Activated naive CD8-positive, alpha-beta T cell (primary cell): ENCODE data around the gene TRNT1.

Source experiments
- H3K27ac Mint-ChIP-seq: one replicate; pipeline ENCODE4 v1.8.0; 2021; ENCODE audit warnings: mixed read lengths
- H3K27me3 Mint-ChIP-seq: one replicate; pipeline ENCODE4 v1.8.0; 2021; ENCODE audit warnings: mixed read lengths
- H3K36me3 Mint-ChIP-seq: one replicate; pipeline ENCODE4 v1.8.0; 2021; ENCODE audit warnings: mixed read lengths
- H3K4me1 Mint-ChIP-seq: one replicate; pipeline ENCODE4 v1.8.0; 2021; ENCODE audit warnings: low read depth, mixed read lengths
- H3K4me3 Mint-ChIP-seq: one replicate; pipeline ENCODE4 v1.8.0; 2021; ENCODE audit warnings: mild to moderate bottlenecking, mixed read lengths
- H3K9me3 Mint-ChIP-seq: one replicate; pipeline ENCODE4 v1.8.0; 2021; ENCODE audit warnings: low read depth, mixed read lengths

The TRNT1 gene

GRCh38 chr3:3137526-3137925, 10.8 kb downstream of the TRNT1 start:
- H3K27ac Mint-ChIP-seq: peak overlapping the region; percentile 11
- no peak overlapping the region for H3K4me3 Mint-ChIP-seq
- no peaks in the 10 kb centered on the region for H3K9me3 Mint-ChIP-seq
- no peaks in the 10 kb centered on the region for H3K27me3 Mint-ChIP-seq
- peaks cover 62% of the 10 kb centered on the region for H3K4me1 Mint-ChIP-seq
- H3K36me3 Mint-ChIP-seq: peaks cover 10% of the 10 kb centered on the region

GRCh38 chr3:3141939-3142338, 15.2 kb downstream of the TRNT1 start:
- Mint-ChIP-seq H3K9me3 (no peaks in the 10 kb centered on the region), H3K4me1 (peaks cover 24% of the 10 kb centered on the region), H3K4me3 (no peak overlapping the region), H3K27me3 (no peaks in the 10 kb centered on the region), H3K27ac (peak overlapping the region; percentile 16), H3K36me3 (peaks cover 17% of the 10 kb centered on the region)

- Mint-ChIP-seq H3K36me3 (peaks cover 14% of the 10 kb centered on the region), H3K27me3 (no peaks in the 10 kb centered on the region), H3K4me1 (peaks cover 26% of the 10 kb centered on the region), H3K9me3 (no peaks in the 10 kb centered on the region), H3K27ac (peak overlapping the region; percentile 78), H3K4me3 (no peak overlapping the region)
Measured at GRCh38 chr3:3145831-3146230, 19.1 kb downstream of the TRNT1 start.

GRCh38 chr3:3149560-3149959, 22.8 kb downstream of the TRNT1 start:
- H3K27me3 Mint-ChIP-seq: no peaks in the 10 kb centered on the region
- peaks cover 12% of the 10 kb centered on the region for H3K36me3 Mint-ChIP-seq
- no peaks in the 10 kb centered on the region for H3K9me3 Mint-ChIP-seq
- H3K27ac Mint-ChIP-seq: peak overlapping the region; percentile 61
- peaks cover 39% of the 10 kb centered on the region for H3K4me1 Mint-ChIP-seq
- H3K4me3 Mint-ChIP-seq: no peak overlapping the region

- H3K4me3 Mint-ChIP-seq: no peak overlapping the region
- no peaks in the 10 kb centered on the region for H3K9me3 Mint-ChIP-seq
- H3K36me3 Mint-ChIP-seq: peaks cover 7% of the 10 kb centered on the region
- no peak overlapping the region for H3K27ac Mint-ChIP-seq
- peaks cover 47% of the 10 kb centered on the region for H3K4me1 Mint-ChIP-seq
- no peaks in the 10 kb centered on the region for H3K27me3 Mint-ChIP-seq
Measured at GRCh38 chr3:3151513-3151912, 24.8 kb downstream of the TRNT1 start.

- Mint-ChIP-seq H3K4me3 (no peak overlapping the region), H3K9me3 (no peaks in the 10 kb centered on the region), H3K36me3 (peaks cover 13% of the 10 kb centered on the region), H3K27me3 (no peaks in the 10 kb centered on the region), H3K27ac (peak overlapping the region; percentile 83), H3K4me1 (peaks cover 51% of the 10 kb centered on the region)
Measured at GRCh38 chr3:3154879-3155610, 28.3 kb downstream of the TRNT1 start.

- Mint-ChIP-seq H3K27me3 (no peaks in the 10 kb centered on the region), H3K27ac (peak overlapping the region; percentile 48), H3K9me3 (no peaks in the 10 kb centered on the region), H3K4me1 (peaks cover 46% of the 10 kb centered on the region), H3K36me3 (peaks cover 10% of the 10 kb centered on the region), H3K4me3 (no peak overlapping the region)
Measured at GRCh38 chr3:3157484-3157883, 30.7 kb downstream of the TRNT1 start.

- H3K36me3 Mint-ChIP-seq: peaks cover 11% of the 10 kb centered on the region
- no peaks in the 10 kb centered on the region for H3K9me3 Mint-ChIP-seq
- H3K4me3 Mint-ChIP-seq: no peak overlapping the region
- H3K4me1 Mint-ChIP-seq: peaks cover 60% of the 10 kb centered on the region
- peak overlapping the region; percentile 52 for H3K27ac Mint-ChIP-seq
- no peaks in the 10 kb centered on the region for H3K27me3 Mint-ChIP-seq
Measured at GRCh38 chr3:3160826-3161225, 34.1 kb downstream of the TRNT1 start.

GRCh38 chr3:3165241-3165640, 38.5 kb downstream of the TRNT1 start:
- H3K4me1 Mint-ChIP-seq: peaks cover 64% of the 10 kb centered on the region
- peak overlapping the region; percentile 85 for H3K27ac Mint-ChIP-seq
- H3K9me3 Mint-ChIP-seq: no peaks in the 10 kb centered on the region
- H3K36me3 Mint-ChIP-seq: peaks cover 5% of the 10 kb centered on the region
- H3K4me3 Mint-ChIP-seq: no peak overlapping the region
- H3K27me3 Mint-ChIP-seq: no peaks in the 10 kb centered on the region

GRCh38 chr3:3165650-3166049, 38.9 kb downstream of the TRNT1 start:
- peaks cover 5% of the 10 kb centered on the region for H3K36me3 Mint-ChIP-seq
- H3K27ac Mint-ChIP-seq: peak overlapping the region; percentile 85
- no peaks in the 10 kb centered on the region for H3K9me3 Mint-ChIP-seq
- H3K4me3 Mint-ChIP-seq: no peak overlapping the region
- peaks cover 67% of the 10 kb centered on the region for H3K4me1 Mint-ChIP-seq
- no peaks in the 10 kb centered on the region for H3K27me3 Mint-ChIP-seq

- Mint-ChIP-seq H3K4me1 (peaks cover 76% of the 10 kb centered on the region), H3K27ac (peak overlapping the region; percentile 84), H3K27me3 (no peaks in the 10 kb centered on the region), H3K36me3 (peaks cover 2% of the 10 kb centered on the region), H3K9me3 (no peaks in the 10 kb centered on the region), H3K4me3 (peak overlapping the region; percentile 43)
Measured at GRCh38 chr3:3170998-3171397, 44.3 kb downstream of the TRNT1 start.

- Mint-ChIP-seq H3K27ac (peak overlapping the region; percentile 91), H3K27me3 (no peaks in the 10 kb centered on the region)
Measured at GRCh38 chr3:3172627-3173026, 45.9 kb downstream of the TRNT1 start.

GRCh38 chr3:3177861-3178497, 51.2 kb downstream of the TRNT1 start:
- H3K9me3 Mint-ChIP-seq: no peaks in the 10 kb centered on the region
- no peaks in the 10 kb centered on the region for H3K27me3 Mint-ChIP-seq
- peaks cover 59% of the 10 kb centered on the region for H3K4me1 Mint-ChIP-seq
- peak overlapping the region; percentile 93 for H3K27ac Mint-ChIP-seq
- peaks cover 4% of the 10 kb centered on the region for H3K36me3 Mint-ChIP-seq
- peak overlapping the region; percentile 96 for H3K4me3 Mint-ChIP-seq

More at GRCh38 chr3:3172627-3173026, 45.9 kb downstream of the TRNT1 start:
- Mint-ChIP-seq H3K4me3 (peak overlapping the region; percentile 76), H3K36me3 (peaks cover 4% of the 10 kb centered on the region), H3K4me1 (peaks cover 80% of the 10 kb centered on the region), H3K9me3 (no peaks in the 10 kb centered on the region)

GRCh38 chr3:3178498-3179328, 52.0 kb downstream of the TRNT1 start:
- Mint-ChIP-seq H3K4me3 (peak overlapping the region; percentile 96), H3K9me3 (no peaks in the 10 kb centered on the region), H3K27me3 (no peaks in the 10 kb centered on the region), H3K27ac (peak overlapping the region; percentile 93), H3K4me1 (peaks cover 52% of the 10 kb centered on the region), H3K36me3 (peaks cover 4% of the 10 kb centered on the region)
